MM.1S (cell line): ENCODE data around the gene CERS3.
"Not testable (repeated sequence)": the region's sequence is repeated elsewhere in the genome, so short reads cannot be mapped to it uniquely, and the experiment has no call there.

Experiments used
- DNase-seq: peaks from one replicate; pipeline ENCODE4 v3.0.0-alpha.2; 2015
- H2AFZ ChIP-seq: fragments of 300-600 bp; sonication (generic); 2 replicates; pipeline ENCODE4 v1.6.0; 2016; ENCODE audit warnings: antibody characterized with exemption, low read length
- H3F3A ChIP-seq: fragments of 300-600 bp; sonication (generic); 2 replicates; pipeline ENCODE4 v1.6.1; 2016; ENCODE audit warnings: mild to moderate bottlenecking, antibody characterized with exemption, low read length, moderate library complexity, mixed read lengths; ENCODE audit not compliant: insufficient read depth
- H3K27ac ChIP-seq: fragments of 300-600 bp; sonication (generic); 2 replicates; pipeline ENCODE4 v1.5.1; 2016; ENCODE audit warnings: mild to moderate bottlenecking, low read length
- H3K27me3 ChIP-seq: fragments of 300-600 bp; sonication (generic); replicated peaks from 2 replicates; pipeline ENCODE4 v1.6.0; 2016; ENCODE audit warnings: low read length; ENCODE audit not compliant: insufficient read depth
- H3K36me3 ChIP-seq: fragments of 300-600 bp; sonication (generic); replicated peaks from 2 replicates; pipeline ENCODE4 v1.6.1; 2016; ENCODE audit warnings: mild to moderate bottlenecking, low read length, mixed read lengths; ENCODE audit not compliant: insufficient read depth
- H3K4me1 ChIP-seq: fragments of 300-600 bp; sonication (generic); 2 replicates; pipeline ENCODE4 v1.6.1; 2016; ENCODE audit warnings: low read length, mixed read lengths
- H3K4me2 ChIP-seq: fragments of 300-600 bp; sonication (generic); 2 replicates; pipeline ENCODE4 v1.6.0; 2016; ENCODE audit warnings: low read depth, low read length
- H3K4me3 ChIP-seq: fragments of 300-600 bp; sonication (generic); 2 replicates; pipeline ENCODE4 v1.5.1; 2016; ENCODE audit warnings: low read length, mixed read lengths
- H3K79me2 ChIP-seq: fragments of 300-600 bp; sonication (generic); 2 replicates; pipeline ENCODE4 v1.6.1; 2016; ENCODE audit warnings: mixed run types, low read length, mixed read lengths
- H3K9ac ChIP-seq: fragments of 300-600 bp; sonication (generic); 2 replicates; pipeline ENCODE4 v1.6.1; 2016; ENCODE audit warnings: low read length, mixed read lengths
- H3K9me2 ChIP-seq: fragments of 300-600 bp; sonication (generic); replicated peaks from 2 replicates; pipeline ENCODE4 v1.6.1; 2016; ENCODE audit warnings: mild to moderate bottlenecking, low read length, mixed read lengths; ENCODE audit not compliant: insufficient read depth
- H3K9me3 ChIP-seq: fragments of 300-600 bp; sonication (generic); replicated peaks from 2 replicates; pipeline ENCODE4 v1.6.1; 2016; ENCODE audit warnings: mild to moderate bottlenecking, low read length, mixed read lengths; ENCODE audit not compliant: insufficient read depth
- H4K20me1 ChIP-seq: fragments of 300-600 bp; sonication (generic); 2 replicates; pipeline ENCODE4 v1.6.1; 2016; ENCODE audit warnings: mild to moderate bottlenecking, low read length, moderate library complexity, mixed read lengths; ENCODE audit not compliant: insufficient read depth
- CTCF ChIP-seq: fragments of 300-600 bp; sonication (generic); IDR thresholded peaks from 2 replicates; pipeline ENCODE4 v1.5.1; 2016; ENCODE audit warnings: antibody characterized with exemption, low read length, mixed read lengths
- EZH2 ChIP-seq: fragments of 300-600 bp; sonication (generic); optimal IDR thresholded peaks from 2 replicates; pipeline ENCODE3; 2017; ENCODE audit warnings: low read depth, mild to moderate bottlenecking, antibody characterized with exemption, low read length, mixed read lengths
- EZH2phosphoT487 ChIP-seq: fragments of 300-600 bp; sonication (generic); IDR thresholded peaks from 2 replicates; pipeline ENCODE4 v1.6.1; 2018; ENCODE audit warnings: antibody characterized with exemption, low read length

CERS3 gene

DNA sequence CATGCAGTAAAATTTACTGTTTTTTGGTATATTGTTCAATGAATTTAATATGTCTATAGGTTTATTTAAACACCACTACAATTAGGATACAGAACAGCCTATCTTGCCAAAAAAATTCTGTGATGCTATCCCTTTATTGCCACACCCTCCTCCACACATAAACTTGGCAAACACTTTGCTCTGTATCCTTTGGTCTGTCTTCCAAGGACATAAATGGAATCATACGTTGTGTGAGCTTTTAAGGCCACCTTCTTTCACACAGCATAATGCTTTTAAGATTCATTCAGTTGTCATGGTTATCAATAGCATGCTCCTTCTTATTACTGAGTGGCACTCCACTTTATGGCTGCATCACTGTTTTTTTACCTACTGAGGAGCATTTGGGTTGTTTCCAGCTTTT, 71.5 kb downstream of the CERS3 start:
- no peaks in the 10 kb centered on the region for H3K27me3 ChIP-seq
- H3K27ac ChIP-seq = no peak overlapping the region
- no peak overlapping the region for H3K4me2 ChIP-seq
- no peak overlapping the region for H3K4me3 ChIP-seq
- H3K9me2 ChIP-seq = no peaks in the 10 kb centered on the region
- DNase-seq = no peak
- no peaks in the 10 kb centered on the region for H3K4me1 ChIP-seq
- H4K20me1 ChIP-seq = no peaks in the 10 kb centered on the region
- no peak overlapping the region for H2AFZ ChIP-seq
- no peak overlapping the region for H3K9ac ChIP-seq
- no peaks in the 10 kb centered on the region for H3F3A ChIP-seq
- TF ChIP-seq EZH2phosphoT487 = no peak
- no peak for TF ChIP-seq EZH2
- TF ChIP-seq CTCF = no peak
- no peaks in the 10 kb centered on the region for H3K36me3 ChIP-seq
- no peaks in the 10 kb centered on the region for H3K79me2 ChIP-seq
- H3K9me3 ChIP-seq = no peaks in the 10 kb centered on the region

DNA sequence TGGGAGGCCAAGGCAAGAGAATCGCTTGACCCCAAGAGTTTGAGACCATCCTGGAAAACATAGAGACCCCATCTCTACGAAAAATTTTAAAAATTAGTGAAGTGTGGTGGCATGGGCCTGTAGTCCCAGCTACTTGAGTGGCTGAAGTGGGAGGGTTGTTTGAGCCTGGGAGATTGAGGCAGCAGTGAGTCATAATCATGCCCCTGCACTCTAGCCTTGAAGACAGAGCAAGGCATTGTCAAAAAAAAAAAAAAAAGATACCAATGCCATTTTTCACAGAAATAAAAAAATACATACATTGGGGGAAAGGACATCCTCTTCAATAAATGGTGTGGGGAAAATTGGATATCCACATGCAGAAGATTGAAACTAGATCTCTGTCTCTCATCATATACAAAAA, 74.6 kb downstream of the CERS3 start:
- Histone ChIP-seq H3K36me3 (no peaks in the 10 kb centered on the region), H3K9me3 (no peaks in the 10 kb centered on the region), H3F3A (no peaks in the 10 kb centered on the region), H3K27me3 (no peaks in the 10 kb centered on the region), H4K20me1 (no peaks in the 10 kb centered on the region), H3K27ac (no peak overlapping the region), H2AFZ (no peak overlapping the region), H3K9ac (no peak overlapping the region), H3K4me3 (no peak overlapping the region), H3K4me1 (no peaks in the 10 kb centered on the region), H3K4me2 (no peak overlapping the region), H3K9me2 (no peaks in the 10 kb centered on the region), H3K79me2 (no peaks in the 10 kb centered on the region)
- TF ChIP-seq CTCF (no peak), EZH2 (no peak), EZH2phosphoT487 (no peak)
- DNase-seq = no peak

DNA sequence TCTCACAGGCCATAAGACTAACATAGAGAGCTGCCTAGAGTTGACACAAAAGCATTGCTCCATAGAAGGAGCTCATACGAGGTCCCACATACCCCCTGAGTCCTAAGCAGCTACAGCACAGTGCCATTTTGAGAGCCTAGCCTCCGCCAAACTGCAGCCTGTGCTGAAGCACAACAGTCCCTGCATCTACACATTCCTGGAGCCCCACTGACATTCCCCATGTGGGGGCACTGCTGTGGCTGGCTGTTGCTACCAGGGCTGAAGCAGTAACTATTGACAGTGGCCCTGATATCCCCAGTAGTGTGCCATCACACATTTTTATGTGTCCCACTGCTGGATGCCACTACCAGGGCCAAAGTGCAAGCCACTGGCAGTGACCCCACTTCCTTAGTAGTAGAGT, 80.3 kb downstream of the CERS3 start:
- no peak for DNase-seq
- H3K9ac ChIP-seq = no peak overlapping the region
- H2AFZ ChIP-seq = no peak overlapping the region
- no peak overlapping the region for H3K4me3 ChIP-seq
- no peaks in the 10 kb centered on the region for H3K79me2 ChIP-seq
- TF ChIP-seq EZH2phosphoT487 = no peak
- no peak for TF ChIP-seq EZH2
- no peak for TF ChIP-seq CTCF
- H3F3A ChIP-seq = no peaks in the 10 kb centered on the region
- H3K9me3 ChIP-seq = no peaks in the 10 kb centered on the region
- no peaks in the 10 kb centered on the region for H3K27me3 ChIP-seq
- H3K4me1 ChIP-seq = no peaks in the 10 kb centered on the region
- no peaks in the 10 kb centered on the region for H3K36me3 ChIP-seq
- H4K20me1 ChIP-seq = no peaks in the 10 kb centered on the region
- no peak overlapping the region for H3K4me2 ChIP-seq
- H3K27ac ChIP-seq = no peak overlapping the region
- no peaks in the 10 kb centered on the region for H3K9me2 ChIP-seq

- H3K9me3 ChIP-seq, H3K27me3 ChIP-seq, H3K79me2 ChIP-seq, H3K9ac ChIP-seq, H4K20me1 ChIP-seq, H3K9me2 ChIP-seq, H3K4me3 ChIP-seq, DNase-seq, H3F3A ChIP-seq, H3K36me3 ChIP-seq, H2AFZ ChIP-seq, H3K4me1 ChIP-seq, H3K4me2 ChIP-seq, H3K27ac ChIP-seq: not testable (repeated sequence)
Observed at GRCh38 chr15:100441063-100441462, 87.7 kb downstream of the CERS3 start.
